H1 (cell line): Measurements from ENCODE around the gene SKAP2. TPM values are rescaled to one million over a fixed set of nuclear protein-coding genes. Genes with fewer than 3 reads are reported as not detected.

ENCODE experiments used
- BCL11A ChIP-seq, 2 experiments: IDR thresholded peaks; one replicate each; pipeline ENCODE4 v1.6.1; 2011; ENCODE audit warnings: low read depth in 2 of 2, low read length in 2 of 2, mild to moderate bottlenecking in 2 of 2
- CBX8 ChIP-seq: fragments of 300-800, 300-1000 bp; sonication (generic); IDR thresholded peaks from 2 replicates; pipeline ENCODE4 v1.7.1; 2016; ENCODE audit warnings: low read depth, low read length, borderline replicate concordance
- TBP ChIP-seq: IDR thresholded peaks from 2 replicates; pipeline ENCODE4 v1.6.1; 2011; ENCODE audit warnings: low read depth, low read length, improper control_type of control experiment
- polyA plus RNA-seq, 7 experiments: library from polyadenylated mRNA; depleted of rRNA in 3 of 7; stranded (reverse) in 5 of 7; unstranded in 2 of 7; fragments of >200 nt in 5 of 7; fragments of 200-250 nt in 2 of 7; gene quantifications; 1 replicate in 5 of 7; 2 replicates in 1 of 7; 4 replicates in 1 of 7; pipeline versions ENCODE4 v1.2.1 to v1.2.3, GENCODE V29; 2011 to 2013; ENCODE audit warnings: missing spikeins in 2 of 7, mixed read lengths in 2 of 7
- total RNA-seq: library from RNA; stranded (reverse); fragmentation: NEBNext Ultra II Directional; extraction: Animal tissue kit (Norgen Biotek cat#: 25700); gene quantifications from 2 replicates; pipeline ENCODE4 v1.2.1, GENCODE V29; 2021

Gene SKAP2
- total and polyA plus RNA-seq, 2 of the 8 experiments (the other 6 are each of a cell fraction or from before 2014, with no cell fraction given) = 0.53 to 5.1 TPM

DNA sequence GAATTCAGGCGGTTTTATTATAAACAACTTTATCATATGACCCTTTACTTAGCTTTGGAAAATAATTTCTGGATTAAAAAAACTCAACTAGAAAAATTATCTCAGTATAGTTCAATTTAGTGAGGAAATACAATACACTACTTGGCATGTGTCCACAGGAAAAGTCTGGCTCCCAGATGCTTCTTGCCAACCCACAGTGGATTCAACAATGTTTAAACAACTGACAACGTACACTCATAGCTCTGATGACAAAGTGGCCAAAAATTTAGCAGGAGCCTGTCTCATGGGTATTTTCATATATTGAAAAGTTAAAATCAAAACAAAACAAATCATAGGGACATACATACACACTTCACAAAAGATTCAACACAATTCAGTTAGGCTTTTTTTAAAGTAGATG is 158.8 kb downstream of the SKAP2 start (continued):
- TF ChIP-seq BCL11A (IDR thresholded peaks at IDR 0.05; ENCODE audit: low read depth in 2 of 2, low read length in 2 of 2) (no peak), TBP (no peak), CBX8 (no peak)
- TF ChIP-seq, all 59 proteins: peak for 0
